ENCODE measurements around the gene EXD3.
"Not testable (repeated sequence)": the region's sequence is repeated elsewhere in the genome, so short reads cannot be mapped to it uniquely, and the experiment has no call there.

The EXD3 gene

DNA sequence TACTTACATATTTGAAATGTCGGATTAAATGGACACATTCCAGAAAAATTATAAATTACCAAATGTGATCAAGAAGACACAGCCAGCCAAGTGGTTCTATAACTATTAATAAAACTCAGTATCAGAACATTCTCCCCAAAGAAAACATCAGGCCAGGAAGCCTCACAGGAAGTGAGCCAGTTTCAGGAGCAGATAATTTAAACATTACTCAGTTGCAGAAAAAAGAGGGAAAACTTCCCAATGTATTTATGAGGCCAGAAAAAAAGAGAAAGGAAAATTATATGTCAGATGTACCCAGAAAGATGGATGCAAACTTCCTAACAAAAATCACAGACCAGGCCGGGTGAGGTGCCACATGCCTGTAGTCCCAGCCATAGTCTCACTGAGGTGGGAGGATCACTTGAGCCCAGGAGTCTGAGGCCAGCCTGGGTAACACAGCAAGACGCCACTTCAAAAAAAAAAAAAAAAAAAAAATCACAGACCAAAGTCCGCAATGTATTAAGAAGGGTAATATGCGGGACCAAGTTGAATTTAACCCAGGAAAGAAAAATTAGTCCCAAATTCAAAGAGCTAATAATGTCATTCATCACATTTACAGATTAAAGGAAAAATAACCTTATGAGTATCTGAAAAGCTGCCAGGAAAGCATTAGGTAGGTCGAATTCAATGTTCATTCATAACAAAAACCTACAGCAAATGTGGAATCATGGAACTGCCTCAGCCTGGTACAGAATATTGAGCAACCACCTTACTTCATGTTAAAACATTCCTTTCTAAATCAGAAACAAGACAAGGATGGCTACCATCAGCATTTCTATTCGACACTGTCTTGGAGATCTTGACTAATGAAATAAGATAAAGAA lies 83.7 kb downstream of the EXD3 start:
- no peak overlapping the region for H3K4me3 ChIP-seq (ENCODE audit: low read length)
- H3K27me3 ChIP-seq (replicated peaks; ENCODE audit: control insufficient read depth, insufficient read depth, low read length), result no peaks in the 10 kb centered on the region
- H3K36me3 ChIP-seq (ENCODE audit: control insufficient read depth, insufficient read depth, low read length, severe bottlenecking), result no peaks in the 10 kb centered on the region
- peak; percentile 13 for DNase-seq (ENCODE audit: low read depth)
- peaks cover 8% of the 10 kb centered on the region for H3K9me3 ChIP-seq (ENCODE audit: control insufficient read depth, low read length)
- H3K4me1 ChIP-seq (ENCODE audit: control insufficient read depth, insufficient read depth, low read length), result no peaks in the 10 kb centered on the region
- no peak overlapping the region for H3K9ac ChIP-seq (ENCODE audit: low read length)

DNA sequence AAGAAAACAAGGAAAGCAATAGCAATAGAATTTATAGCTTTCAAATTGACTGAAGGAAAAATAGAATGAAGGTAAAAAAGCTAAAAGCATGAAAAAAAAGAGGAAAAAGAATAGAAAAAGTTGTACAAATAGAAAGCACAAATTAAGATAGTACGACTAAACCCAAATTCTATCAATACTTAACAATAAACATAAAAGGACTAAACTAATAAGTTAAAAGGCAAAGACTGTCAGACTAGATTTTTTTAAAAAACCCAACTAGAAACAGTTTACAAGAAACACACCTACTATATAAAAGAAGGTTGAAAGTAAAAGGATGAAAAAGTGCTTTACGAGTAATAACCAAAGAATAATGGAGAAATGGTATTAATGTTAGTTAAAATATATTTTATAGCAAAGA lies 86.2 kb downstream of the EXD3 start:
- DNase-seq (ENCODE audit: low read depth), result no peak
- no peaks in the 10 kb centered on the region for H3K4me1 ChIP-seq (ENCODE audit: control insufficient read depth, insufficient read depth, low read length)
- H3K4me3 ChIP-seq (ENCODE audit: low read length), result no peak overlapping the region
- no peaks in the 10 kb centered on the region for H3K36me3 ChIP-seq (ENCODE audit: control insufficient read depth, insufficient read depth, low read length, severe bottlenecking)
- H3K27me3 ChIP-seq (replicated peaks; ENCODE audit: control insufficient read depth, insufficient read depth, low read length), result no peaks in the 10 kb centered on the region
- no peak overlapping the region for H3K9ac ChIP-seq (ENCODE audit: low read length)
- H3K9me3 ChIP-seq (ENCODE audit: control insufficient read depth, low read length), result peaks cover 8% of the 10 kb centered on the region

DNA sequence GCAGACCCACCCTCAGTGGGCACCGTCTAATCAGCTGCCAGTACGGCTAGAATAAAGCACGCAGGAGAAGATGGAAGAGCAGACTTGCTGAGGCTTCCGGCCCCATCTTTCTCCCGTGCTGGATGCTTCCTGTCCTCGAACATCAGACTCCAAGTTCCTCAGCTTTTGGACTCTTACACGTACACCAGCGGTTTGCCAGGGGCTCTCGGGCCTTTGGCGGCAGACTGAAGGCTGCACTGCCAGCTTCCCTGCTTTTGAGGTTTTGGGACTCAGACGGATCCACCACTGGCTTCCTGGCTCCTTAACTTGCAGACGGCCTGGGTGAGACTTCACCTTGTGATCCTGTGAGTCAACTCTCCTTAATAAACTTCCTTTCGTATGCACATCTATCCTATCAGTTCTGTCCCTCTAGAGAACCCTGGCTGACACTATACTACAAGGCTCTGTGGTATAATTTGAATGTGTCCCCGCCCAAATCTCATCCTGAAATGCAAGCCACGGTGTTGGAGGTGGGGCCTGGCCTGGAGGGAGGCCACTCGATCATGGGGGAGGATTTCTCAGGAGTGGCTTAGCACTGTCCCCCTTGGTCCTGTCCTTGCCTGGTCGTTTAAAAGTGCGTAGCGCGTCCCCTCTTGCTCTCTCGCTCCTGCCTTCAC lies 89.8 kb downstream of the EXD3 start:
- Histone ChIP-seq H3K4me1 (ENCODE audit: control insufficient read depth, insufficient read depth, low read length) (no peaks in the 10 kb centered on the region), H3K9me3 (ENCODE audit: control insufficient read depth, low read length) (peaks cover 8% of the 10 kb centered on the region), H3K27me3 (replicated peaks; ENCODE audit: control insufficient read depth, insufficient read depth, low read length) (no peaks in the 10 kb centered on the region), H3K36me3 (ENCODE audit: control insufficient read depth, insufficient read depth, low read length, severe bottlenecking) (no peaks in the 10 kb centered on the region), H3K9ac (ENCODE audit: low read length) (no peak overlapping the region), H3K4me3 (ENCODE audit: low read length) (no peak overlapping the region)
- no peak for DNase-seq (ENCODE audit: low read depth)

DNA sequence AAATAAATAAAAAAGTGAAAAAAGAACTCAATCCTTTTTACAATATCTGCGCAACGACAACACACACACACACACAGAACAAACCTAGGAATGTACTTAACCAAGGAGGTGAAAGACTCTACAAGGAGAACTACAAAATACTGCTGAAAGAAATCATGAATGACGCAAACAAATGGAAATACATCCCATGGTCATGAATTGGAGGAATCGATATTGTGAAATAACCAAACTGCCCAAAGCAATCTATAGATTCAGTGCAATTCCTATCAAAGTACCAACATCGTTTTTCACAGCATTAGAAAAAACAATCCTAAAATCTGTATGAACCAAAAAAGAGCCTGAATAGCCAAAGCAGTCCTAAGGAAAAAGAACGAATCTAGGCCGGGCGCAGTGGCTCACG lies 91.0 kb downstream of the EXD3 start:
- no peaks in the 10 kb centered on the region for H3K4me1 ChIP-seq (ENCODE audit: control insufficient read depth, insufficient read depth, low read length)
- no peak for DNase-seq (ENCODE audit: low read depth)
- peaks cover 5% of the 10 kb centered on the region for H3K9me3 ChIP-seq (ENCODE audit: control insufficient read depth, low read length)
- no peaks in the 10 kb centered on the region for H3K36me3 ChIP-seq (ENCODE audit: control insufficient read depth, insufficient read depth, low read length, severe bottlenecking)
- no peak overlapping the region for H3K9ac ChIP-seq (ENCODE audit: low read length)
- H3K27me3 ChIP-seq (replicated peaks; ENCODE audit: control insufficient read depth, insufficient read depth, low read length), result no peaks in the 10 kb centered on the region
- no peak overlapping the region for H3K4me3 ChIP-seq (ENCODE audit: low read length)

DNA sequence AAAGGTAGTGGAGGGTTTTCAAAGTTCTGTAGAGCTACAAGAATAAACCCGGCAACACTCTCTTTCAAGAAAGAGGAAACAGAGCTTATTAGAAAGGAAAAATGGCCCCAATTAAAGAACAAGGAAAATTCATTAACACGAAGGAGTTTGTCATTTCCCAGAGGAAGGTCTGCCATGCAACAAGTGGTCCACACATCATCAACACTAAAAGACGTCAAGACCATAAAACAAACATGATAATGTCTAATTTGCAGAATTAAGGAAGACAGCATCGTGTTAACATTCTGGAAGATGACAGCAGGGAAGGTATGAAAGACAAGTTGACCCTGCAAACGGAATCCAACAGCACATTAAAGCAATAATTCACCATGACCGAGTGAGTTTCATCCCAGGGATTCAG lies 92.3 kb downstream of the EXD3 start:
- H3K4me3 ChIP-seq (ENCODE audit: low read length), result no peak overlapping the region
- H3K9ac ChIP-seq (ENCODE audit: low read length), result no peak overlapping the region
- no peaks in the 10 kb centered on the region for H3K4me1 ChIP-seq (ENCODE audit: control insufficient read depth, insufficient read depth, low read length)
- DNase-seq (ENCODE audit: low read depth), result no peak
- no peaks in the 10 kb centered on the region for H3K27me3 ChIP-seq (replicated peaks; ENCODE audit: control insufficient read depth, insufficient read depth, low read length)
- H3K36me3 ChIP-seq (ENCODE audit: control insufficient read depth, insufficient read depth, low read length, severe bottlenecking), result no peaks in the 10 kb centered on the region
- H3K9me3 ChIP-seq (ENCODE audit: control insufficient read depth, low read length), result no peaks in the 10 kb centered on the region

DNA sequence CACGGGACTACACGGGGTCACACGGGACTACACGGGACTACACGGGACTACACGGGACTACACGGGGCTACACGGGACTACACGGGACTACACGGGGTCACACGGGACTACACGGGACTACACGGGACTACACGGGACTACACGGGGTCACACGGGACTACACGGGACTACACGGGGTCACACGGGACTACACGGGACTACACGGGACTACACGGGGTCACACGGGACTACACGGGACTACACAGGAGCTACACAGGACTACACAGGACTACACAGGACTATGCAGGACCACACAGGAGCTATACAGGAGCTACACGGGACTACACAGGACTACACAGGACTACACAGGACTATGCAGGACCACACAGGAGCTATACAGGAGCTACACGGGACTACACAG lies 93.4 kb downstream of the EXD3 start:
- not testable (repeated sequence) for H3K4me3 ChIP-seq (ENCODE audit: low read length); H3K9me3 ChIP-seq (ENCODE audit: control insufficient read depth, low read length); H3K27me3 ChIP-seq (replicated peaks; ENCODE audit: control insufficient read depth, insufficient read depth, low read length); H3K4me1 ChIP-seq (ENCODE audit: control insufficient read depth, insufficient read depth, low read length); H3K36me3 ChIP-seq (ENCODE audit: control insufficient read depth, insufficient read depth, low read length, severe bottlenecking); H3K9ac ChIP-seq (ENCODE audit: low read length); DNase-seq (ENCODE audit: low read depth)

DNA sequence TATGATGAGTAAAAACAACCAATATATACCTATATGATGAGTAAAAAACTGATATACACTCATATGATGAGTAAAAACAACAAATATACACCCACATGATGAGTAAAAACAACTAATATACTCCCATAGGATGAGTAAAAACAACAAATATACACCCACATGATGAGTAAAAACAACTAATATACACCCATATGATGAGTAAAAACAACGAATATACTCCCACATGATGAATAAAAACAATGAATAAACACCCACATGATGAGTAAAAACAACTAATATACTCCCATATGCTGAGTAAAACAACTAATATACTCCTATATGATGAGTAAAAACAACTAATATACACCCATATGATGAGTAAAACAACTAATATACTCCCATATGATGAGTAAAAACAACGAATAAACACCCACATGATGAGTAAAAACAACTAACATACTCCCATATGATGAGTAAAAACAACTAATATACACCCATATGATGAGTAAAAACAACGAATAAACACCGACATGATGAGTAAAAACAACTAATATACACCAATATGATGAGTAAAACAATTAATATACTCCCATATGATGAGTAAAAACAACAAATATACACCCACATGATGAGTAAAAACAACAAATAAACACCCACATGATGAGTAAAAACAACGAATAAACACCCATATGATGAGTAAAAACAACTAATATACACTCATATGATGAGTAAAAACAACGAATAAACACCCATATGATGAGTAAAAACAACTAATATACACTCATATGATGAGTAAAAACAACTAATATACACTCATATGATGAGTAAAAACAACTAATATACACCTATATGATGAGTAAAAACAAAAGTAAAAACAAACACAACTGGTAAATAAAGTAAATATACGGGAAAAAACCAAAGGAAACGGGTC lies 95.1 kb downstream of the EXD3 start:
- not testable (repeated sequence) for H3K4me1 ChIP-seq (ENCODE audit: control insufficient read depth, insufficient read depth, low read length); DNase-seq (ENCODE audit: low read depth); H3K4me3 ChIP-seq (ENCODE audit: low read length); H3K9me3 ChIP-seq (ENCODE audit: control insufficient read depth, low read length); H3K9ac ChIP-seq (ENCODE audit: low read length); H3K36me3 ChIP-seq (ENCODE audit: control insufficient read depth, insufficient read depth, low read length, severe bottlenecking); H3K27me3 ChIP-seq (replicated peaks; ENCODE audit: control insufficient read depth, insufficient read depth, low read length)

DNA sequence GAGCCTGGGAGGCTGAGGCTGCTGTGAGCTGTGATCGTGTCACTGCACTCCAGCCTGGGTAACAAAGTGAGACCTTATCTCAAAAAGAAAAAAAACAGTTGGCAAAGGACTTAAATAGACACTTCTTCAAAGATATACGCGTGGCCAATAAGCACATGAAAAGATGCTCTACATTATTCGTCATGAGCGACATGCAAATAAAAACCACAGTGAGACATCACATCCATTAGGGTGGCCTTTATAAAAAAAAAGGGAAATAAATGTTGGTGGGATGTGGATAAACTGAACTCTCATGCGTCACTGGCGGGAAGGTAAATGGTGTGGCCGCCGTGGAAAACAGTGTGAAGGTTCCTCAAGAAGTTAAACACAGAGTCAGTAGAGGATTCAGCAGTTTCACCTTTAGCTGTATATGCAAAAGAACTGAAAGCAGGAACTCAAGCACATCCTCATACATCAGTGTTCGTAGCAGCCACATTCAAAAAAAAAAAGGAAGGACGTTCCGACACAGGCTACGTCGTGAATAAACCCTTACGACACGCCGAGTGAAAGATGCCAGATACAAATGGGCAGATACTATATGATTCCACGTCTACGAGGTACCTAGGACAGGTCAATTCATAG lies 96.4 kb downstream of the EXD3 start:
- no peaks in the 10 kb centered on the region for H3K36me3 ChIP-seq (ENCODE audit: control insufficient read depth, insufficient read depth, low read length, severe bottlenecking)
- no peaks in the 10 kb centered on the region for H3K27me3 ChIP-seq (replicated peaks; ENCODE audit: control insufficient read depth, insufficient read depth, low read length)

DNA sequence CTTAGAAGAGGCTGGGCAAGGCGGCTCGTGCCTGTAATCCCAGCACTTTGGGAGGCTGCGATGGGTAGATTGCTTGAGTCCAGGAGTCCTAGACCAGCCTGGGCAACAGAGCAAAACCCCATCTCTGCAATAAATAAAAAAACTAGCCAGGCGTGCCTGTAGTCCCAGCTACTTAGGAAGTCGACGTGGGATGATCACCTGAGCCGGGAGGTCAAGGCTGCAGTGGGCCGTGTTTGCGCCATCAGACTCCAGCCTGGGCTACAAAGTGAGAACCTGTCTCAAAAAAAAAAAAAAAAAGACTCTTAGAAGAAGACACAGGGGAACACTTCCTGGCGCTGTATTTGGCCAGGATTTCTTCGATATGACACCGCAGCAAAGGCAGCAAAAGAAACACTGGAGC lies 97.2 kb downstream of the EXD3 start:
- Histone ChIP-seq H3K9me3 (ENCODE audit: control insufficient read depth, low read length) (no peaks in the 10 kb centered on the region), H3K4me1 (ENCODE audit: control insufficient read depth, insufficient read depth, low read length) (no peaks in the 10 kb centered on the region), H3K4me3 (ENCODE audit: low read length) (no peak overlapping the region), H3K27me3 (replicated peaks; ENCODE audit: control insufficient read depth, insufficient read depth, low read length) (peaks cover 2% of the 10 kb centered on the region), H3K36me3 (ENCODE audit: control insufficient read depth, insufficient read depth, low read length, severe bottlenecking) (no peaks in the 10 kb centered on the region), H3K9ac (ENCODE audit: low read length) (no peak overlapping the region)
- DNase-seq (ENCODE audit: low read depth), result no peak

More for the DNA sequence above, 96.4 kb downstream of the EXD3 start:
- Histone ChIP-seq H3K4me1 (ENCODE audit: control insufficient read depth, insufficient read depth, low read length) (no peaks in the 10 kb centered on the region), H3K4me3 (ENCODE audit: low read length) (no peak overlapping the region), H3K9me3 (ENCODE audit: control insufficient read depth, low read length) (no peaks in the 10 kb centered on the region), H3K9ac (ENCODE audit: low read length) (no peak overlapping the region)
- no peak for DNase-seq (ENCODE audit: low read depth)

DNA sequence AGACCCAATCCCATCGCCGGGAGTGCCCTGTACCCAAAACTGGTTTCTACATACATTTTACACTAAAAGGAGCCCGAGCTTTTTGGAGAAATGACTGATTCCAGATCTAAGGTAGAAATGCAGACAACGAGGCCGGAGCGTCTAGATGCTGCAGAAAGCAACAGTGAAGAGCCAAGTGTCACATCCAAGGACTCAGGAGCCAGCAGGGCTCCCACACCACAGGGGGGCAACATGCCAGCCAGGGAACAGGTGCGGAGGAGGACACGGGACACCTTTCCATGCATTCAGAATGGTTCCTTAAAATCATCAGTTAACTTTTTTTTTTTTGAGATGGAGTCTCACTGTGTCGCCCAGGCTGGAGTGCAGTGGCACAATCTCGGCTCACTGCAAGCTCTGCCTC lies 97.8 kb downstream of the EXD3 start:
- Histone ChIP-seq H3K36me3 (ENCODE audit: control insufficient read depth, insufficient read depth, low read length, severe bottlenecking) (no peaks in the 10 kb centered on the region), H3K27me3 (replicated peaks; ENCODE audit: control insufficient read depth, insufficient read depth, low read length) (peaks cover 4% of the 10 kb centered on the region), H3K4me3 (ENCODE audit: low read length) (no peak overlapping the region), H3K9ac (ENCODE audit: low read length) (no peak overlapping the region), H3K9me3 (ENCODE audit: control insufficient read depth, low read length) (no peaks in the 10 kb centered on the region), H3K4me1 (ENCODE audit: control insufficient read depth, insufficient read depth, low read length) (no peaks in the 10 kb centered on the region)
- no peak for DNase-seq (ENCODE audit: low read depth)

Measured in adipocyte (in vitro differentiated cells).